Stomach (tissue), 9 donors: ENCODE data around the gene CERS6. TPM values are rescaled to one million over a fixed set of nuclear protein-coding genes. Genes with fewer than 3 reads are reported as not detected.

Experiments used
- DNase-seq, 2 donors: peaks; one replicate each; pipeline versions ENCODE4 v3.0.0 to v3.0.0-alpha.2; 2013 to 2019
- H3K27ac ChIP-seq, 5 donors: fragments of 200-600 bp in 4 of 5; sonication (generic) in 4 of 5; one replicate each; pipeline ENCODE4 v1.5.1; 2013 to 2019; ENCODE audit warnings: mild to moderate bottlenecking in 1 of 5, moderate library complexity in 1 of 5
- H3K27me3 ChIP-seq, 3 donors: fragments of 200-600 bp; sonication (generic); one replicate each; pipeline ENCODE4 v1.5.1; 2017 to 2019; ENCODE audit warnings: mixed run types in 1 of 3
- H3K36me3 ChIP-seq, 4 donors: fragments of 200-600 bp; sonication (generic); 1 replicate in 3 of 4; 2 replicates in 1 of 4; pipeline ENCODE4 v1.5.1; 2016 to 2019
- H3K4me1 ChIP-seq, 4 donors: fragments of 200-600 bp; sonication (generic); one replicate each; pipeline ENCODE4 v1.5.1; 2016 to 2019
- H3K4me3 ChIP-seq, 4 donors: fragments of 200-600 bp; sonication (generic) in 3 of 4; one replicate each; pipeline ENCODE4 v1.5.1; 2016 to 2019; ENCODE audit warnings: mild to moderate bottlenecking in 1 of 4
- H3K9me3 ChIP-seq, 4 donors: fragments of 200-600 bp; sonication (generic); one replicate each; pipeline ENCODE4 v1.5.1; 2016 to 2019
- EP300 ChIP-seq: sonication (generic); formaldehyde crosslinking; IDR thresholded peaks from one replicate; pipeline ENCODE4 v1.6.1; 2017; ENCODE audit warnings: antibody characterized with exemption
- POLR2A ChIP-seq, 4 donors: fragments of 450-650 bp; IDR thresholded peaks; one replicate each; pipeline ENCODE4 v1.6.1; 2016; ENCODE audit warnings: antibody characterized with exemption in 4 of 4, control low read depth in 2 of 4, mild to moderate bottlenecking in 1 of 4, moderate library complexity in 1 of 4
- POLR2AphosphoS5 ChIP-seq, 3 donors: sonication (generic); formaldehyde crosslinking; IDR thresholded peaks; one replicate each; pipeline ENCODE4 v1.6.1; 2016; ENCODE audit warnings: antibody characterized with exemption in 3 of 3
- WGBS, 5 donors: extraction: QIAGEN DNeasy Blood & Tissue Kit in 3 of 5; methylation state at CpG; one replicate each; pipeline versions ENCODE4 v1.1.5 to v1.1.7; 2013 to 2018; 5-methylcytosine and 5-hydroxymethylcytosine counted together
- intact Hi-C: fragments of 100-400 bp; cut with DNase I; formaldehyde crosslinking; loops from one replicate; pipeline ENCODE4 v1.15.1; 2023; ENCODE audit warnings: low total_unique reads
- polyA plus RNA-seq, 3 donors: library from polyadenylated mRNA; stranded (reverse); fragments of 200-250 nt; gene quantifications; one replicate each; pipeline ENCODE4 v1.2.3, GENCODE V29; 2013
- total RNA-seq, 5 donors: library from RNA; depleted of rRNA; stranded (reverse); fragments of >200 nt; gene quantifications; one replicate each; pipeline versions ENCODE4 v1.1.0 to v1.2.3, GENCODE V29; 2014 to 2016
- TF ChIP-seq, protein P1 (sequence below), 7 experiments: fragments of 450-650 bp in 4 of 7; fragments of 200-600 bp in 3 of 7; sonication (generic) in 3 of 7; IDR thresholded peaks; one replicate each; pipeline ENCODE4 v1.5.1; 2016 to 2019; ENCODE audit warnings: antibody characterized with exemption in 7 of 7, control low read depth in 2 of 7, mild to moderate bottlenecking in 1 of 7
- donor health status: healthy with polysubstance abuse.
- donor health status: Bipolar disorder and iron deficiency.
- donor health status: healthy.

CERS6 gene
- total and polyA plus RNA-seq, 8 donors: 4.0 to 102 (median 53.2) TPM

DNA sequence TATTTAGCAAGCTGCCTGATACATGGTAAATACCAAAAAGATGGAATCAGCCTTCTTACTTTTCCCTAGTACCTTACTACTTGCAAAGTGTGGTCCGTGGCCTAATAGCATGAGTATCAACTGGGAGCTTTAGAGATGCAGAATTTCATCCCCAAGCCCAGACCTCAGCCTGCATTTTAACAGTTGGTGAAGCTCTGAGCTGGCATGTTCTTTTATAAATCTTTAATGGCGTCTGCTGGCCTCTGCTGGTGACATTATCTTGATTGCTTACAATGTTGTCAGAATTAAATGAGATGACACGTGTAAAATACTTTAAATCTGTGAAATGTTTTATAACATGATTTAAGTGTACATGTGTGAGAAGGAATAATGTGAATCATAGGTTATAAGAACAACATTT, 231.2 kb downstream of the CERS6 start:
- Histone ChIP-seq H3K4me1 (peaks cover 0 to 63% (median 28%) of the 10 kb centered on the region in 4 donors), H3K27ac (no peak overlapping the region), H3K36me3 (peaks cover 0 to 8% (median 0%) of the 10 kb centered on the region in 4 donors), H3K9me3 (no peaks in the 10 kb centered on the region), H3K27me3 (no peaks in the 10 kb centered on the region), H3K4me3 (no peak overlapping the region)
- DNase-seq: peak in 1 of 2 donors; percentile 48
- 59 to 72% (median 63%) methylated on average over 3 of the region's 3 CpGs for WGBS, 5 donors
- intact Hi-C loops: no loop called here
- TF ChIP-seq, protein P1, sequence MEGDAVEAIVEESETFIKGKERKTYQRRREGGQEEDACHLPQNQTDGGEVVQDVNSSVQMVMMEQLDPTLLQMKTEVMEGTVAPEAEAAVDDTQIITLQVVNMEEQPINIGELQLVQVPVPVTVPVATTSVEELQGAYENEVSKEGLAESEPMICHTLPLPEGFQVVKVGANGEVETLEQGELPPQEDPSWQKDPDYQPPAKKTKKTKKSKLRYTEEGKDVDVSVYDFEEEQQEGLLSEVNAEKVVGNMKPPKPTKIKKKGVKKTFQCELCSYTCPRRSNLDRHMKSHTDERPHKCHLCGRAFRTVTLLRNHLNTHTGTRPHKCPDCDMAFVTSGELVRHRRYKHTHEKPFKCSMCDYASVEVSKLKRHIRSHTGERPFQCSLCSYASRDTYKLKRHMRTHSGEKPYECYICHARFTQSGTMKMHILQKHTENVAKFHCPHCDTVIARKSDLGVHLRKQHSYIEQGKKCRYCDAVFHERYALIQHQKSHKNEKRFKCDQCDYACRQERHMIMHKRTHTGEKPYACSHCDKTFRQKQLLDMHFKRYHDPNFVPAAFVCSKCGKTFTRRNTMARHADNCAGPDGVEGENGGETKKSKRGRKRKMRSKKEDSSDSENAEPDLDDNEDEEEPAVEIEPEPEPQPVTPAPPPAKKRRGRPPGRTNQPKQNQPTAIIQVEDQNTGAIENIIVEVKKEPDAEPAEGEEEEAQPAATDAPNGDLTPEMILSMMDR (IDR thresholded peaks at IDR 0.05): no peak
- TF ChIP-seq EP300 (no peak), POLR2AphosphoS5 (IDR thresholded peaks at IDR 0.05) (no peak), POLR2A (IDR thresholded peaks at IDR 0.05) (no peak)

GRCh38 chr2:168690381-168690885, 234.4 kb downstream of the CERS6 start:
- Histone ChIP-seq H3K4me3 (no peak overlapping the region), H3K27ac (peak overlapping the region in 3 of 5 donors; percentile 18 to 58 (median 22)), H3K4me1 (peaks cover 8 to 64% (median 36%) of the 10 kb centered on the region in 4 donors), H3K9me3 (no peaks in the 10 kb centered on the region), H3K27me3 (no peaks in the 10 kb centered on the region), H3K36me3 (peaks cover 0 to 12% (median 3%) of the 10 kb centered on the region in 4 donors)
- 51 to 71% (median 56%) methylated on average over 1 of the region's 1 CpG for WGBS, 5 donors
- intact Hi-C loops: no loop called here
- TF ChIP-seq POLR2AphosphoS5 (IDR thresholded peaks at IDR 0.05) (no peak), EP300 (no peak), POLR2A (IDR thresholded peaks at IDR 0.05) (no peak)
- TF ChIP-seq, protein P1 (IDR thresholded peaks at IDR 0.05): no peak
- DNase-seq: peak in 1 of 2 donors; percentile 28

DNA sequence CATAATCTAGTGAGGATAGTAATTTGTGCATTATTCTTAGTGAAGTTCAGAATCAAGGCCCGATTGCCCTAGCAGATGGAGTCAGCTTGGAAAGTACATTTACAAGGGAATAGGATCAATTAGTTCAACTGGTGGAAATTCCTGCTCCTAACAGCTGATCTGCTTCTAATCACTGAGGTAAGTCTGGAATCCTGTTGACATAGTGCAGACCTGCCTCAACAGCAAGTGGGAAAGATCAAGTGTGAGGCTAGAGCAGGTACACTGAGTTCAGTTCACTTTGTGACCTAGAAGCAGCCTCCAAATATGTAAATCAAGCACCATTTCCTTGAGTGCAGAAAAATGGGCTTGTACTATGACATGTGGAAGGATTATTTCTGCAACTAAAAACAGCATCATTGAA, 235.1 kb downstream of the CERS6 start:
- 28 to 70% (median 50%) methylated on average over 1 of the region's 1 CpG for WGBS, 5 donors

DNA sequence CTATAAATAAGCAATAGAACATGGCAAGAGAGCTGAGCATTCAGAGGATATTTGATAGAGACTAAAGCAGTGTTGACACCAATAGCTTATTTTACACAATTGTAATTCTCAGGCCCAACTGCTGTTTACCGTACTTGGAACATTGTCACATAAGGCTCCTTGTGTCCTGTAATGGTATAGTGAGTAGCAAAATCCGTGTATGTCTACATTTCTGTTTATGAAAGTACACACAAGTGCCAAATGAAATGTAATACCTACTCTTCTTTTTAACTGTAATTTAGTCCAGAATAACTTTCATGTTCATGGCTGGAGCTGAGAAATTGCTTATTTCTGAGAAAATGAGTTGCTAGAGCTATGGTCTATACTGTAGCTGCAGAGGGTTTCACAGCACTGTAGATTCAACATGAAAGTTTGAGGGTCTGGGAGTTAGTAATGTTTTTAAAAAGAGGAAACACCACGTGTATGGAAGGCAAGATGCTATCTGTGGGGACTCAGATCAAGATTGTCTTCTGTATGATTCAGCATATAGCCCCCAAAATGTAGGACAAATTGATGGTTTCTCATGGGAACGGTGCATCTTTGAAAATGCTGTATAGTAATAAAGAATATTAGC, 236.2 kb downstream of the CERS6 start:
- Histone ChIP-seq H3K27ac (peak overlapping the region in 1 of 5 donors; percentile 58), H3K4me1 (peaks cover 8 to 65% (median 29%) of the 10 kb centered on the region in 4 donors), H3K9me3 (no peaks in the 10 kb centered on the region), H3K4me3 (no peak overlapping the region), H3K27me3 (no peaks in the 10 kb centered on the region), H3K36me3 (peaks cover 0 to 19% (median 11%) of the 10 kb centered on the region in 4 donors)
- intact Hi-C loops: no loop called here
- TF ChIP-seq POLR2A (IDR thresholded peaks at IDR 0.05): no peak
- TF ChIP-seq EP300: no peak
- TF ChIP-seq POLR2AphosphoS5 (IDR thresholded peaks at IDR 0.05): no peak
- TF ChIP-seq, protein P1 (IDR thresholded peaks at IDR 0.05): no peak
- DNase-seq: no peak
- WGBS, 5 donors: 60 to 76% (median 73%) methylated on average over 4 of the region's 4 CpGs

More for the DNA sequence above, 235.1 kb downstream of the CERS6 start:
- Histone ChIP-seq H3K27ac (peak overlapping the region in 3 of 5 donors; percentile 18 to 58 (median 22)), H3K4me3 (no peak overlapping the region), H3K36me3 (peaks cover 0 to 19% (median 10%) of the 10 kb centered on the region in 4 donors), H3K9me3 (no peaks in the 10 kb centered on the region), H3K4me1 (peaks cover 8 to 66% (median 34%) of the 10 kb centered on the region in 4 donors), H3K27me3 (no peaks in the 10 kb centered on the region)
- peak; percentile 30 for DNase-seq
- intact Hi-C loops: no loop called here
- no peak for TF ChIP-seq EP300
- TF ChIP-seq, protein P1 (IDR thresholded peaks at IDR 0.05): no peak
- peak in 2 of 3 donors; percentile 1 to 57 for TF ChIP-seq POLR2AphosphoS5 (IDR thresholded peaks at IDR 0.05)
- no peak for TF ChIP-seq POLR2A (IDR thresholded peaks at IDR 0.05)
